ENCODE measurements around the gene AP4B1.

Gene AP4B1

GRCh38 chr1:113849072-113849471 lies 55.5 kb downstream of the AP4B1 start:
- CTCF ChIA-PET, result no interaction called here
- Histone ChIP-seq H3K4me1 (ENCODE audit: control insufficient read depth, insufficient read depth, low read length) (no peaks in the 10 kb centered on the region), H3K27ac (ENCODE audit: extremely low read depth, low read depth, low read length) (no peak overlapping the region), H3K4me3 (ENCODE audit: low read depth, low read length) (no peak overlapping the region), H3K9me3 (ENCODE audit: control insufficient read depth, insufficient read depth, low read depth, low read length) (no peaks in the 10 kb centered on the region), H3K36me3 (ENCODE audit: control insufficient read depth in 2 of 2, insufficient read depth in 1 of 2, low read length in 2 of 2) (no peaks in the 10 kb centered on the region)
- TF ChIP-seq KLF7 (tag by site-specific recombination; IDR thresholded peaks at IDR 0.05; ENCODE audit: borderline replicate concordance) (no peak), ZNF561 (tag by site-specific recombination; IDR thresholded peaks at IDR 0.05; ENCODE audit: borderline replicate concordance) (no peak), ZNF473 (tag by site-specific recombination; IDR thresholded peaks at IDR 0.05) (no peak), ZNF777 (tag by site-specific recombination; IDR thresholded peaks at IDR 0.05; ENCODE audit: borderline replicate concordance) (no peak), OVOL3 (tag by site-specific recombination; IDR thresholded peaks at IDR 0.05) (no peak), ZNF423 (tag by site-specific recombination; IDR thresholded peaks at IDR 0.05) (no peak), ZFP3 (tag by site-specific recombination; IDR thresholded peaks at IDR 0.05; ENCODE audit: low read depth) (no peak), ZNF624 (tag by site-specific recombination; IDR thresholded peaks at IDR 0.05) (no peak)
- POLR2A ChIA-PET, result no interaction called here

- no peak overlapping the region for H3K4me3 ChIP-seq (ENCODE audit: low read depth, low read length)
- H3K27ac ChIP-seq (ENCODE audit: extremely low read depth, low read depth, low read length), result no peak overlapping the region
- no peaks in the 10 kb centered on the region for H3K36me3 ChIP-seq (ENCODE audit: control insufficient read depth in 2 of 2, insufficient read depth in 1 of 2, low read length in 2 of 2)
- no peaks in the 10 kb centered on the region for H3K9me3 ChIP-seq (ENCODE audit: control insufficient read depth, insufficient read depth, low read depth, low read length)
- H3K4me1 ChIP-seq (ENCODE audit: control insufficient read depth, insufficient read depth, low read length), result no peaks in the 10 kb centered on the region
- POLR2A ChIA-PET, result no interaction called here
- CTCF ChIA-PET, result interaction anchor here (0.7 kb wide), 1 partner anchor 130 kb away, joined by 3 read pairs; no protein-coding TSS in a partner anchor
- no peak for TF ChIP-seq ZNF26 (tag by site-specific recombination; IDR thresholded peaks at IDR 0.05)
- no peak for TF ChIP-seq ZNF501 (tag by site-specific recombination; IDR thresholded peaks at IDR 0.05)
- no peak for TF ChIP-seq ZNF626 (tag by site-specific recombination; IDR thresholded peaks at IDR 0.05)
- no peak for TF ChIP-seq ZXDB (tag by site-specific recombination; IDR thresholded peaks at IDR 0.05)
- TF ChIP-seq PRDM4 (tag by site-specific recombination; IDR thresholded peaks at IDR 0.05), result no peak
- no peak for TF ChIP-seq ZNF76 (tag by site-specific recombination; IDR thresholded peaks at IDR 0.05; ENCODE audit: borderline replicate concordance, low read depth)
- no peak for TF ChIP-seq GLIS1 (tag by site-specific recombination; IDR thresholded peaks at IDR 0.05)
- TF ChIP-seq ZFHX2 (tag by site-specific recombination; conservative IDR thresholded peaks at IDR 0.05), result no peak
- TF ChIP-seq YY1 (tag by site-specific recombination; IDR thresholded peaks at IDR 0.05), result no peak
- TF ChIP-seq ZFP37 (tag by site-specific recombination; IDR thresholded peaks at IDR 0.05), result no peak
- no peak for TF ChIP-seq EGR2 (tag by site-specific recombination; IDR thresholded peaks at IDR 0.05; ENCODE audit: low read depth)
- peak; percentile 68 for TF ChIP-seq SETDB1 (IDR thresholded peaks at IDR 0.05; ENCODE audit: insufficient read length, low read length)
- TF ChIP-seq ZNF362 (tag by site-specific recombination; IDR thresholded peaks at IDR 0.05), result peak; percentile 58
- no peak for TF ChIP-seq ZNF624 (tag by site-specific recombination; IDR thresholded peaks at IDR 0.05)
- no peak for TF ChIP-seq TSHZ1 (tag by site-specific recombination; IDR thresholded peaks at IDR 0.05; ENCODE audit: borderline replicate concordance)
- no peak for TF ChIP-seq ZBTB44 (tag by site-specific recombination; IDR thresholded peaks at IDR 0.05)
These were observed 58.1 kb downstream of the AP4B1 start for GRCh38 chr1:113846391-113847035.
